Stimulated activated naive CD8-positive, alpha-beta T cell treated with anti-CD3 and anti-CD28 coated beads, Interleukin-15, amount 100 ng/mL, for 72 hours (primary cell): ENCODE results near the gene PARP6.

Source experiments
- ATAC-seq: fragments of 150-1000 bp; cut with Tn5 transposase; 2 replicates; pipeline ENCODE4 v1.10.0; 2021; ENCODE audit warnings: mild to moderate bottlenecking, moderate library complexity
- DNase-seq, 2 donors: peaks; one replicate each; pipeline ENCODE4 v3.0.0; 2021 to 2022
- H3K27ac Mint-ChIP-seq, 2 donors: one replicate each; pipeline ENCODE4 v1.8.0; 2022; ENCODE audit warnings: mild to moderate bottlenecking in 2 of 2, mixed read lengths in 2 of 2, moderate library complexity in 2 of 2
- H3K27me3 Mint-ChIP-seq: one replicate; pipeline ENCODE4 v1.8.0; 2022; ENCODE audit warnings: mixed read lengths
- H3K4me1 Mint-ChIP-seq: one replicate; pipeline ENCODE4 v1.8.0; 2022; ENCODE audit warnings: mild to moderate bottlenecking, mixed read lengths
- H3K4me3 Mint-ChIP-seq, 2 donors: one replicate each; pipeline ENCODE4 v1.8.0; 2022; ENCODE audit warnings: mild to moderate bottlenecking in 2 of 2, mixed read lengths in 2 of 2, moderate library complexity in 1 of 2
- H3K9me3 Mint-ChIP-seq, 2 donors: one replicate each; pipeline ENCODE4 v1.8.0; 2022; ENCODE audit warnings: mixed read lengths in 2 of 2

Gene PARP6, protein sequence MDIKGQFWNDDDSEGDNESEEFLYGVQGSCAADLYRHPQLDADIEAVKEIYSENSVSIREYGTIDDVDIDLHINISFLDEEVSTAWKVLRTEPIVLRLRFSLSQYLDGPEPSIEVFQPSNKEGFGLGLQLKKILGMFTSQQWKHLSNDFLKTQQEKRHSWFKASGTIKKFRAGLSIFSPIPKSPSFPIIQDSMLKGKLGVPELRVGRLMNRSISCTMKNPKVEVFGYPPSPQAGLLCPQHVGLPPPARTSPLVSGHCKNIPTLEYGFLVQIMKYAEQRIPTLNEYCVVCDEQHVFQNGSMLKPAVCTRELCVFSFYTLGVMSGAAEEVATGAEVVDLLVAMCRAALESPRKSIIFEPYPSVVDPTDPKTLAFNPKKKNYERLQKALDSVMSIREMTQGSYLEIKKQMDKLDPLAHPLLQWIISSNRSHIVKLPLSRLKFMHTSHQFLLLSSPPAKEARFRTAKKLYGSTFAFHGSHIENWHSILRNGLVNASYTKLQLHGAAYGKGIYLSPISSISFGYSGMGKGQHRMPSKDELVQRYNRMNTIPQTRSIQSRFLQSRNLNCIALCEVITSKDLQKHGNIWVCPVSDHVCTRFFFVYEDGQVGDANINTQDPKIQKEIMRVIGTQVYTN

DNA sequence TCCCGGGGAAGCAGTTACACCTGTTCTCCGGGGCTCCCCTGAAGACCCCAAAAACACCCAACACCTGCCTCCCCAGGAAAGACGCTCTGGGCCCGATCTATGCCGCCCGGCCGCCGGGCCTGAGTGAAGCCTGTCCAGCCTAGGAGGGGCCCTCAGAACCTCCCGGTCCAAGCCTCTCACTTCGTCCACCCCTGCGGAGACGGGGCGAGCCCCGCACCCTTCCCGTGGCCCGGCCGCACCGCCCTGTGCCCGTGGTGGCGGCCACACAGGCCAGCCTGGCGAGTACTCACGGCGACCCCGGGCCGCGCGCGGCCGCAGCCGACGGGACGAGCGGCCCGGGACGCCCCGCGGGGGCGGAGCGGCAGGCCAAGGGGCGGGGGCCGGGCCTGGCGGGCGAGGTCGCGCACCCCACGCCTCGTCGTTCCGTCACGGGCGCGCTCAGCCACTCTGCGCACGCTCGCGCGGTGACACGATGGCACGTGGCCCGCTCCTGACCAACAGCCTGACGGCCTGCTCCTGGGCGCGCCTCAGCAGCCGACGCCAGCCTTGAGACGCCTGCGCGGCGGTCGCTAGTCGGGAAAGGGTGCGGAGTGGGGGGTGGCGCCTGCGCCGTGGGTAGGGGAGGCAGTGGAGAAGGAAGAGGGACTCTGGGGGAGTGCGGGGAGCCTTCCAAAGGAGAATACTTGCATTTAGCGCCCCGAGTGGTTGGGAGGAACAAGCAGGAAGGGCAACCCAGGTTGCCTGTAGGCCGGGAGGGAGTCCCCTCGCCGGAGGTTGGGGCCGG, at the start of gene PARP6:
Gene PARP6 (minus strand): TSS at position 342 of the 784 bp plus-strand sequence. CDS start 5,077 bp downstream, outside the sequence.
- H3K4me3 Mint-ChIP-seq: peak within 1 kb of the TSS; percentile 89

DNA sequence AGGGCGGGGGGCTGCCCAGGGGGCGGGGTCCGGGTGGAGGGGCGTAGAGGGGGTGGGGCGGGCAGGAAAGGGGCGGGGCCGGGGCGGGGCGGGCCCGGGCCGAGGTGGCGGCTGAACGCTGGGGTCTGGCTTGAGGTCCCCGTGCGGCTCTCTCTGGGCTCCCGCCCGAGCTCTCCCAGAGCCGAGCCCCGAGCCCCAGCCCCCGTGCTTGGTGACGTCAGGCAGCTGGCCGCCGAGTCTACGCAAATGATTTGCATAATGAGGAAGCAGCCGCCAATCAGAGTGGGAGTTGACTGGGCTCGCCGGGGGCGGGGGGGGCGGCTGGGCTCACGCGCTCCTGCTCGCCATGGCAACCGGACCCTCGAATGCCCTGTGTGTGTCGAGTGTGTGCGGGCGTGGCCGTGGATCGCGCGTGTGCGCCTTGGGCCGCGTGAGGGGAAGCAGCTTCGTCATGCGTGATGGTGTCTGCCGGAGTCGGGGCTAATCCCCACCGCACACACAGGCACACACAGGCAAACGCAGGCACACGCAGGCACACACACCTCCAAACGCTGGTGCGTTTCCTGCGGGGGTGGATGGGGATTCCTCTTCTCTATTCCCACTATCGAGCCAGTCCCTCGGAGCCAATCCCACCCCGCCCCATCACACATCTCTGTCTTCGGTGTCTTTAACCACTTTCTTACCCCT, 47.8 kb upstream of the PARP6 start, which contains the start of gene CELF6:
Gene CELF6 (minus strand): TSS at position 173 of the 687 bp plus-strand sequence. CDS start 283 bp downstream, outside the sequence.
- peak; percentile 56 to 63 for DNase-seq
- Mint-ChIP-seq H3K4me3 (peak within 1 kb of the TSS; percentile 74 to 88), H3K9me3 (peaks cover 14 to 23% of the 10 kb centered on the region in 2 donors), H3K4me1 (peaks cover 18% of the 10 kb centered on the region), H3K27me3 (peaks cover 13% of the 10 kb centered on the region), H3K27ac (peak within 1 kb of the TSS in 1 of 2 donors; percentile 68)
- peak; percentile 86 for ATAC-seq

More for the DNA sequence above, at the start of gene PARP6:
- peaks cover 42% of the 10 kb centered on the region for H3K4me1 Mint-ChIP-seq
- peak within 1 kb of the TSS; percentile 92 to 93 for H3K27ac Mint-ChIP-seq
- no peaks in the 10 kb centered on the region for H3K9me3 Mint-ChIP-seq
- no peaks in the 10 kb centered on the region for H3K27me3 Mint-ChIP-seq
- DNase-seq: peak; percentile 99
- ATAC-seq: peak; percentile 98

DNA sequence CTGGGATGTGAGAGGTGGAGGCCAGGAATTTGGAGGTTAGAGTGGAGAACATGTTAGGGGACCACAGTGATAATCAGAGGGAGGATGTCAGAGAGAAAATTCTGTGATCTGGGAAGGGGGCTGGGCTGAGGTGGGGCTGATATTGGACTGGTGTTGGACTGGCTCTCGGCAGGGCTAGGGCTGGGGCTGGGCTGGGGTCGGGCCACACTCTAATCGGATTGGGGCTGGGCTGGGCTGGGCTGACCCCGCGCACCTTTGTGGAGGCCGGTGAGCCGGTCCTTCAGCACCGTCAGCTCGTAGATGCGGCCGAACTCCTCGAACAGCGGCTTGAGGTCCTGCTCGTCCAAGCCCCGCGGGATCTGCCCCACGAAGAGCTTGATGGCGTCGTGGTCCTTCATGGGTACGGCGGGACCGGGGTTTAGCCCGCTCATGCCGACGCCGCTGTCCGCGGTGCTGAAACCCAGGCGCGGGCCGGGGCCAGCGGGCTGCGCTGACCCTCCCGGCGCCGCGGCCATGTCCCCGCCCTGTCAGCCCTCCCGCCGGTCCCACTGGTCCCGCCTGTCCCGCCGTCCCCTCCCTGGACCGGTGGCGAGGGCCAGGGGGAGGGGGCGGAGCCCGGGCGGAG, 47.1 kb upstream of the PARP6 start:
- H3K4me1 Mint-ChIP-seq: peaks cover 18% of the 10 kb centered on the region
- DNase-seq (peak; percentile 26 to 46), ATAC-seq (peak; percentile 71)
- H3K9me3 Mint-ChIP-seq: peaks cover 11 to 20% of the 10 kb centered on the region in 2 donors
- peak overlapping the region in 1 of 2 donors; percentile 68 for H3K27ac Mint-ChIP-seq
- H3K27me3 Mint-ChIP-seq: peaks cover 13% of the 10 kb centered on the region
- H3K4me3 Mint-ChIP-seq: peak overlapping the region; percentile 59 to 61

DNA sequence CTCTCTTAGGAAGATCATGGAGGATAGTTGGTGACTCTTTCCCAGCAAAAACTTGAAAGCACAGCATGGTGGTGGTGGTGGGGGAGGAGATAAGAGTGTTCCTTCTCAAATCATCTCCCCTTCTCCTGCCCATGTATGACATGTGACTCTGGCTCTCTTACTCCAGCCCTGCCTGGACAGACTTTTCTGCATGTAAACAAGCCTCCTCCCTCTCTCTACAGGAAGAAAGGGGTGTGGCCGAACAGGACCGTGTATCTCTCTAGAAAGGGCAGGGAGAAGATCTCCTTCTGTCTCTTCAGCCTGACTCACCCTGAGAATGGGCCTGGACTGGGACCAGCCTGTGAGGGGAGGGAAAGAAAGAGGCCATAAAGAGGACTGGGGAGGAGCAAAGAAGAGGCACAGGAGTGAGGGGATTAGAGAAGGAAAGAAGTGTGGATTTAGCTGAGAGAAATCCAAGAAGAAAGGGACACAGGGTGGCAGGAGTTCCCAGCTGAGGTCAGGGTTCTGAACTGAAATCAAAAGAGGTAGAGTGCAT, 46.1 kb upstream of the PARP6 start:
- no peak for DNase-seq
- Mint-ChIP-seq H3K27ac (no peak overlapping the region), H3K27me3 (peaks cover 13% of the 10 kb centered on the region)

DNA sequence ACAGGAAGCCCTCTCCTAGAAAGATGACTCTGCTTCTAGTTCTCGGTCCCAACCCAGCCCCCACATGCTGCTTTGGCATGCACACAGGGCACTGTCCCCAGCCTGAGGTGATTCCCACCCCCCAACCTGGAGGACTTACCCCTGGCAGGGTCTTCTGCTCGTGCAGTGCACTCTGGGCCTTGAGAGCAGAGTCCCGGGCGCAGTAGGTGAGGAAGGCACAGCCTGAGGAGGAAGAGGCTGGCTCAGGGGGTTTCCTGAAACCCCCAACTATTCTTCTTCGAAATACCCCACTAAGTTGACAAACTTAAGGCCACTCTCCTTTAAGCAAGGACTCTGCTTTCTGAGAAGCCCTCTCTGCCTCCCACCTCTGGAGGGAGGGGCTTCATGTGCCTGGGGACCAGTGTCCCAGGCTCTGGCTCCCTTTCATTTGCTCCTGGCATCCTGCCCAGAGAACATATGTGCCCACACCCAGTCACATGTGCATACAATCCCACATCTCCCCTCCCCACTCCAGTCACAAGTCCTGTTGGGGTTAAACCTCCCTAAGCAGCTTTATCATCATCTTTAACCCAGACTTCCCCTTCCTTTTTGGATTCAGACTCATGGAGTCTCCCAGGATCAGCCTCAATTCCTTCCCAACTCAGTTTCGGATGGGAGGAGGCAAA, 43.5 kb upstream of the PARP6 start:
- ATAC-seq: no peak
- H3K27ac Mint-ChIP-seq: no peak overlapping the region
- no peak overlapping the region for H3K4me3 Mint-ChIP-seq
- H3K27me3 Mint-ChIP-seq: peaks cover 13% of the 10 kb centered on the region
- H3K9me3 Mint-ChIP-seq: peaks cover 0 to 8% of the 10 kb centered on the region in 2 donors
- H3K4me1 Mint-ChIP-seq: peaks cover 17% of the 10 kb centered on the region
- DNase-seq: no peak

More for the DNA sequence above, 46.1 kb upstream of the PARP6 start:
- peaks cover 2 to 10% of the 10 kb centered on the region in 2 donors for H3K9me3 Mint-ChIP-seq
- peaks cover 18% of the 10 kb centered on the region for H3K4me1 Mint-ChIP-seq
- peak overlapping the region; percentile 59 to 61 for H3K4me3 Mint-ChIP-seq
- ATAC-seq: no peak

DNA sequence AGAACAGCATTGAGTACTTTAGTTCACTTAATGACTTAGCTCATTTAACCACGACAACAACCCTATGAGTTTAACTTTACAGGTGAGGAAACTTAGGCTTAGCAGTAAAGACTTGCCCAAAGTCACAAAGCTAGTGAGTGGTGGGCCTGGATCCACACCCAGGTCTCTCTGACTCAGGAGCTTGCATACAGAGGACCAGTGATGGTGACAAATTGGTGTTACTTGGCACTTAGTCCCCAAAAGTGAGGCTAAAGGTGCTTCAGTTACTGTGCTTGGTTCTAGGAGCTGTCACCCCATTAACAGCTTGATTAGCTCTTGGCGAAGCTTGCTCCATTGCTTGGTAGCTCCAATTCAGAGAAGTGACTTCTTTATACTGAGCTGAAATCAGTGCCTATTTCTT, 41.5 kb upstream of the PARP6 start:
- Mint-ChIP-seq H3K4me3 (no peak overlapping the region), H3K27me3 (peaks cover 7% of the 10 kb centered on the region), H3K27ac (no peak overlapping the region)

DNA sequence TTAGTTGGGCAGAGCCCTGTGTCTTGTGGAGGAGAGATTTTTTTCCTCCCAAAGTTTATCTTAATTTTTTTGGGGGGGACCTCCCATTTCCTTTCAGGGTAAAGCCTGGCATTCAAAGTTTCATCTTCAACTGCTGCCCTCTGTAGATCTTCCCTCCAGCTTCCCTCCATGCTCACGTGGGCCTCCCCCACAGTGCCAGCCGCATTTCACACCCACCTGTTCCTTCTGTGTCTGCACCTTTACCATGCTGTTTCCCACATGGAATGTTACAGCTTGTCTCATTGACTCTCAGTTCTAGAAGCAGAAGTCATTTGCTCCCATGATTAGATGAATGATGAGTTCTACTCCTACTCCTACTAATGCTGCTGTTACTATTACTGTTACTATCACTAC, 41.1 kb upstream of the PARP6 start:
- ATAC-seq: no peak
- H3K9me3 Mint-ChIP-seq: peaks cover 0 to under 1% of the 10 kb centered on the region in 2 donors
- DNase-seq: no peak
- H3K27me3 Mint-ChIP-seq: peaks cover 3% of the 10 kb centered on the region
- no peak overlapping the region for H3K4me3 Mint-ChIP-seq
- peaks cover under 1% of the 10 kb centered on the region for H3K4me1 Mint-ChIP-seq
- H3K27ac Mint-ChIP-seq: no peak overlapping the region

More for the DNA sequence above, 41.5 kb upstream of the PARP6 start:
- ATAC-seq (no peak), DNase-seq (no peak)
- peaks cover 5% of the 10 kb centered on the region for H3K4me1 Mint-ChIP-seq
- peaks cover 0 to 5% of the 10 kb centered on the region in 2 donors for H3K9me3 Mint-ChIP-seq

DNA sequence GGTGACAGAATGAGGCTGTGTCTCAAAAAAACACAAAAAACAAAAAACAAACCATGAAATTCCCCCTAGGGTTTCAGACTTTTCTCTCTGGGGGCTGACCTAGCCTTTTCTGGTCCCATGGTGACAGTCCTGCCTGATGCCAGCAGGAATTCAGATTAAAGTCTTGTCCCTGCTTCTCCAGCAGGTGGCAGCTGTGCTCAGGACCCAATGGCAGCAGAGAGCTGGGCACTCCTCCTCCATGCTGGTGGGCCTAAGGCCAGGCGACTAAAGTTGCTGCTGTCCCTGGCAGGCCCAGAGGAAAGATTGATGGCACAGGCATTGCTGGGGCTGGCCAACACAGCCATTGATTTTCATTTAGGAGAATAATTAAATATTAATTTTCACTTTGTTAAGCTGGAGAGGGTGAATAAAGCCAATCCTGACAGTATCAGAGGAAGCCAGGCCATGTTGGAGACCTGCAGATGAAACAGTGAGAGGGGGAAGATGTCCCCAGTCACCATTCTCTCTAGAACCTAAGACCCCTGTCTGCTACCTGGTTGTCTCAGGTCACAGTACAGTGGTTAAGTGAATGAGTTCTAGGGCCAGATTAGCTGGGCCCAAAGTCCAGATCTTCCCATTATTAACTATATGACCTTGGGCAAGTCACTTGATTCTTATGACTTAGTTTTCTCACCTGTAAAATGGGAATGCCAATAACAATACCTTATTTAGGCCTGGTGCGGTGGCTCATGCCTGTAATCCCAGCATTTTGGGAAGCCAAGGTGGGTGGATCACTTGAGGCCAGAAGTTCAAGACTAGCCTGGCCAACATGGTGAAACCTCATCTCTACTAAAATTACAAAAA, 40.5 kb upstream of the PARP6 start:
- no peak overlapping the region for H3K27ac Mint-ChIP-seq
- H3K27me3 Mint-ChIP-seq: no peaks in the 10 kb centered on the region
- H3K4me1 Mint-ChIP-seq: no peaks in the 10 kb centered on the region
- no peak overlapping the region for H3K4me3 Mint-ChIP-seq
- no peaks in the 10 kb centered on the region for H3K9me3 Mint-ChIP-seq
- ATAC-seq (peak; percentile 95), DNase-seq (peak; percentile 49 to 66)

DNA sequence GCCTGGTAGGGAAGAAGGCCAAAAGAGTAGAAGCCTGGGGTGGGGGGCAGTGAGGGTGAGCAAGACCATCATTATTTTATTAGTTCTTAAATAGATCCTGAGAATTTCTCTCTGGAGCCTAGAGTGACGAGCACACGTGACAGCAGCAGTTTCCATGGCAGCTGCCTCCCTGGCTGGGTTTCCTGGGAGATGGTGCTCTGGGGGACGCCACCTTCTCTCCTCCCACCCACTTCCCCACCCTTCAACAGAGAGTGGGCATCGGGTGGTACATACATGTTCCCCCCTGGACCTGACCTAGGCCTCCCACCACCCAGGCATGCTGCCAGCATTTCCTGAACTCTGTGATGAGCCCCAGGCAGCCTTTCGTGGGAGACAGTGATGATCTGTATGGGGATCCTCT, 34.7 kb upstream of the PARP6 start:
- ATAC-seq: no peak

DNA sequence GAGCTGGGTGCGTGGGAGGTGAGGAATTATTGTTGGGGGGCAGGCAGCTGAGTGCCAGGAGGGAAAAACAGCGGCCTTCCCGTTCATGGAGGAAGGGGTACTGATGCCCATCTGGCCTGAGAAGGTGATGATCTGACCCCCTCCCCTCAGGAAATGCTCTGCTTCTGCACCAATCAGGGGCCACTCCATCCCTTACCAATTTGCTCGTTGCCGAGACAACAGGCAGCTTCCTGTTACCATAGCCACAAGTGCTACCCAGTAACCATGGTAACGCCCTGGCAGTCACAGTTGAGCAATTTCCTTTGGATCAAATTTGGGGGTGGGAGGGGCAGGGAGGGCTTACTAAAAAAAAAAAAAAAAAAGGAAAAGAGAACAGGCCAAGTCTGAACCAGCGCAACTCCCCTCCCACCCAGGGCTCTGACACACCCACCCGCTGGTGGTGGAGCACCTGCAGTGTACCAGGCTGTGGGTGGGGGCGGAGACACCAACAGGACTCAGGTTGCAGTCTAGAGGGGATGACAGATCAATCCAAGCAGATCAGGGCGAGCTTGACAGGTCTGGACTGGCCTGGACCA, 33.9 kb upstream of the PARP6 start:
- Mint-ChIP-seq H3K27me3 (no peaks in the 10 kb centered on the region), H3K4me1 (peaks cover 16% of the 10 kb centered on the region), H3K4me3 (no peak overlapping the region), H3K27ac (no peak overlapping the region), H3K9me3 (no peaks in the 10 kb centered on the region)
- ATAC-seq (peak; percentile 81), DNase-seq (peak in 1 of 2 donors; percentile 45)

More for the DNA sequence above, 34.7 kb upstream of the PARP6 start:
- Mint-ChIP-seq H3K4me1 (peaks cover 16% of the 10 kb centered on the region), H3K27me3 (no peaks in the 10 kb centered on the region), H3K4me3 (no peak overlapping the region), H3K9me3 (no peaks in the 10 kb centered on the region), H3K27ac (no peak overlapping the region)
- DNase-seq: no peak

DNA sequence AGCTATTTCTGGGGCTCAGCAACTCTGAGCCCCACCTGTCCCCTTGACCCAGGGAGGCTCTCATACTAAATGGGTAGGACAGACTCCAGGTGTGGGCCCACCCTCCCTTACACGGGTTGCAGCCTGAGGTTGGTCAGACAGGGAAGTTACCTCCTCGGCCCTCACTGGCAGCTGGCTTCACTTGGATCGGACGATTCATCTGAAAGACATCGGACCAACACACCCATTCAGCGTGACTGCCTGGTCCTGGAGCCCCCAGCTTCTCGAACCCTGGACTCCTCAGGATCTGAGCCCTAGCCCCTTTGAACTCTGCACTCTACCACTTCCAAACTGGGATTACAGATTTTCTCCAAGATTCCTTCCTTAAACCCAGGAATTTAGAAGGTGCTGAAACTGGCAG, 32.2 kb upstream of the PARP6 start:
- Mint-ChIP-seq H3K4me3 (no peak overlapping the region), H3K4me1 (peaks cover 16% of the 10 kb centered on the region), H3K27me3 (no peaks in the 10 kb centered on the region), H3K27ac (no peak overlapping the region), H3K9me3 (no peaks in the 10 kb centered on the region)
- DNase-seq (no peak), ATAC-seq (no peak)

DNA sequence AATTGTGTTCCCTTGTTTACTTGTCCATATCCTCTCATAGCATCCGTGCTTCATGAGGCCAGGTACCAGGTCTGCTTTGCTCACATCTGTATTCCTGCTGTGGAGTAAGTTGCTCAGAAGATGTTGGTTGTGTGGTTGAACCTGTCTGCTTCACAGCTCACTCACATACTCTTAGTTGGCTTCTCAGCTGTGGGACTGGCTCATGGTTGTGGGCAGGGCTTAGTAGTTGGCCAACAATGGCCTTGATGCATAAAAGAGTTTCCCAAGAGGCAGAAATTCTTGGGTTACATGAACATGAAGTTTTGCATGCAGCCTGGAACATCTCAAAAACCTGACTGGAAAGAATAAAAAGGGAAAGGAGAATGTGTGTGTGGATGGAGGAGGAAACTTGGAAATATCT, 30.6 kb upstream of the PARP6 start:
- DNase-seq: no peak
- Mint-ChIP-seq H3K9me3 (no peaks in the 10 kb centered on the region), H3K4me3 (no peak overlapping the region), H3K27me3 (no peaks in the 10 kb centered on the region), H3K27ac (peak overlapping the region; percentile 64 to 83), H3K4me1 (peaks cover 16% of the 10 kb centered on the region)
- no peak for ATAC-seq
